SK-N-SH treated with all-trans-retinoic acid at 6 μM for 48 hours (cell line): ENCODE results near the gene AHR.
A peak's percentile ranks its signal among the peaks of the same experiment; 100 is the strongest.

Experiments used
- ATAC-seq: fragments of 200-7000 bp; cut with Tn5 transposase; 3 replicates; pipeline ENCODE4 v1.9.1; 2020; ENCODE audit warnings: mild to moderate bottlenecking, moderate library complexity
- ARNTL ChIP-seq: fragments of 450-650 bp; formaldehyde crosslinking; IDR thresholded peaks from 2 replicates; pipeline ENCODE4 v1.5.0; 2020; ENCODE audit warnings: low read depth, mild to moderate bottlenecking, moderate library complexity, borderline replicate concordance
- BACH2 ChIP-seq: fragments of 250-450 bp; sonication (Bioruptor Pico); IDR thresholded peaks from 2 replicates; pipeline ENCODE4 v1.9.0; 2021; ENCODE audit warnings: mild to moderate bottlenecking, borderline replicate concordance
- CSDC2 ChIP-seq: fragments of 250-450 bp; sonication (Bioruptor Pico); IDR thresholded peaks from 2 replicates; pipeline ENCODE4 v1.5.0; 2020; ENCODE audit warnings: mild to moderate bottlenecking, moderate library complexity
- ESRRG ChIP-seq: fragments of 250-450 bp; sonication (Bioruptor Pico); IDR thresholded peaks from 2 replicates; pipeline ENCODE4 v1.6.1; 2021; ENCODE audit warnings: mild to moderate bottlenecking
- GLIS3 ChIP-seq: fragments of 250-450 bp; sonication (Bioruptor Pico); IDR thresholded peaks from 2 replicates; pipeline ENCODE4 v1.5.0; 2020; ENCODE audit warnings: mild to moderate bottlenecking, moderate library complexity
- ISL1 ChIP-seq: fragments of 250-450 bp; sonication (Bioruptor Pico); IDR thresholded peaks from 2 replicates; pipeline ENCODE4 v2.1.2; 2022; ENCODE audit warnings: mild to moderate bottlenecking, moderate library complexity
- OSR1 ChIP-seq: fragments of 250-450 bp; sonication (Bioruptor Pico); IDR thresholded peaks from 2 replicates; pipeline ENCODE4 v1.8.0; 2022; ENCODE audit warnings: moderate library complexity, mild to moderate bottlenecking, inconsistent platforms
- PPARA ChIP-seq: fragments of 250-450 bp; sonication (Bioruptor Pico); IDR thresholded peaks from 2 replicates; pipeline ENCODE4 v1.5.0; 2020; ENCODE audit warnings: mild to moderate bottlenecking, borderline replicate concordance
- RARB ChIP-seq: fragments of 250-450 bp; sonication (Bioruptor Pico); IDR thresholded peaks from 2 replicates; pipeline ENCODE4 v1.8.0; 2021; ENCODE audit warnings: mild to moderate bottlenecking, moderate library complexity
- SNAI2 ChIP-seq: fragments of 250-450 bp; sonication (Bioruptor Pico); IDR thresholded peaks from 2 replicates; pipeline ENCODE4 v1.5.0; 2020; ENCODE audit warnings: mild to moderate bottlenecking, moderate library complexity
- TCF4 ChIP-seq: fragments of 250-450 bp; sonication (Bioruptor Pico); IDR thresholded peaks from 2 replicates; pipeline ENCODE4 v1.8.0; 2021; ENCODE audit warnings: mild to moderate bottlenecking, moderate library complexity, borderline replicate concordance
- TOX ChIP-seq: fragments of 250-450 bp; sonication (Bioruptor Pico); IDR thresholded peaks from 2 replicates; pipeline ENCODE4 v1.8.0; 2021; ENCODE audit warnings: mild to moderate bottlenecking, moderate library complexity, borderline replicate concordance
- ZC3H10 ChIP-seq: fragments of 250-450 bp; sonication (Bioruptor Pico); IDR thresholded peaks from 2 replicates; pipeline ENCODE4 v1.5.1; 2021; ENCODE audit warnings: mild to moderate bottlenecking, moderate library complexity
- ZFP3 ChIP-seq: fragments of 250-450 bp; sonication (Bioruptor Pico); IDR thresholded peaks from 2 replicates; pipeline ENCODE4 v1.5.0; 2020; ENCODE audit warnings: mild to moderate bottlenecking, moderate library complexity
- ZFP30 ChIP-seq: fragments of 450-650 bp; formaldehyde crosslinking; IDR thresholded peaks from 2 replicates; pipeline ENCODE4 v1.5.0; 2022; ENCODE audit warnings: mild to moderate bottlenecking, moderate library complexity
- ZNF565 ChIP-seq: fragments of 450-650 bp; formaldehyde crosslinking; conservative IDR thresholded peaks from 2 replicates; pipeline ENCODE4 v1.5.0; 2020; ENCODE audit warnings: low read depth, mild to moderate bottlenecking, moderate library complexity
- ZNF70 ChIP-seq: fragments of 450-650 bp; formaldehyde crosslinking; IDR thresholded peaks from 2 replicates; pipeline ENCODE4 v1.5.0; 2020; ENCODE audit warnings: mild to moderate bottlenecking, moderate library complexity
- ZNF8 ChIP-seq: fragments of 450-650 bp; formaldehyde crosslinking; IDR thresholded peaks from 2 replicates; pipeline ENCODE4 v1.5.0; 2020; ENCODE audit warnings: mild to moderate bottlenecking, moderate library complexity
- TF ChIP-seq, protein P1 (sequence below): fragments of 250-450 bp; sonication (Bioruptor Pico); IDR thresholded peaks from 2 replicates; pipeline ENCODE4 v1.5.1; 2020; ENCODE audit warnings: low read depth, mild to moderate bottlenecking, moderate library complexity
- TF ChIP-seq, protein P2 (sequence below): fragments of 250-450 bp; sonication (Bioruptor Pico); IDR thresholded peaks from 2 replicates; pipeline ENCODE4 v1.5.1; 2021; ENCODE audit warnings: mild to moderate bottlenecking, moderate library complexity
- TF ChIP-seq, protein P3 (sequence below): fragments of 250-450 bp; sonication (Bioruptor Pico); IDR thresholded peaks from 2 replicates; pipeline ENCODE4 v1.5.0; 2020; ENCODE audit warnings: mild to moderate bottlenecking, moderate library complexity

Gene AHR

DNA sequence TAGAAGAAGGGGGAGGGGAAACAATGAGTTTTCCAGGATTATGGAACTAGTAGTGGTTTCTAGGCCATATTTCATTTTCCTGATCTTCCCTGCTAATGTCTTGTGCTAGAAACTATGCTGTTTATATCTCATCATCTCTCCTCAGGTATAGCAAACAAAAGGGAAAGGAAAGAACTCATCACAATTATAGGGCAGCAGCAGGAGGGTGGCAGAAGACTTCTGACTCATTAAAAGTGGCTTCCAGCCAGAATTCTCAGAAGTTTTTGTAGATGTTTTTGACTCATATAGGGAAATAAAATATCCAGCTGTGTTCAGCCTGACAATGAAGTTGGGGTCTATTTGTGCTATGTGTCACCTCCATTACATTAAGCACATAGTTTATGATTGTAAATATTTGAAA is 6.5 kb downstream of the AHR start:
- ATAC-seq = peak; percentile 40; the same call in 1 of the 3 replicates

DNA sequence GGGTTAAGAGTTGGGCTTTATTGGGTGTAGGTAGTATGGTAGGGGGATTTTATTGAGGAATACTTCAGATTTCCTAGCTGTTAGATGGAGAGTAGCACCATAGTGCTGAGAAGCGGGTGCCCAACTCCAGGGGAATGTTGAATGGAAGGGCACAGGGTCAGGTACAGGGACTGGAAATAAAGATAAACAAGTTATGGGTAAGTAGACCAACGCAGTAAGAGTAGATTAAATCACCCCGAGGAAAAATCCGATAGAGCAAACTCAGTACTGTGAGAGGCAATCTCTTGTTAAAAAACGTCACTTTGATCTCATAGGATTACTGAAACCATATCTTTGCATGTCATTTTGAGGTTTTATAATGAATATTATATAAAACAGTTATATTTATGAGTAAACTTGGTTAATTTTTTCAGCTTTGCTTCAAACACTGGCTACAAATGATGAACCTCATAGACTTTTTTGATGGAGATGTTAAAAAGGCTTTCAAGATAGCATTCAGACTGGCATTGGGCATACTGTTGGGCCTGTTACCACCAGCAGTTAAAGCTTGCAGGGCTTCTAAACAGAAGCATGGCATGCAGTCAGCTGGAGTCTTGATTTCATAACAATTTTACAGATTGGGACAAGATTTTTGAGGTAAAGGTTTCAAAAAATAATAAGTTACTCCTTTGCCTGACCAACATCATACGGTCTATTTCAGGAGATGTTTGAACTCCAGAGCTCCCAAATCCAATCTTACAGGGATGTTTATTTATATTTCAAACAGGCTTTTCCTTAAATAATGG is 7.1 kb downstream of the AHR start:
- no peak for TF ChIP-seq TOX (CRISPR knock-in tag)
- no peak for TF ChIP-seq ZFP30 (CRISPR knock-in tag)
- TF ChIP-seq CSDC2 (CRISPR knock-in tag) = no peak
- no peak for TF ChIP-seq ZFP3 (CRISPR knock-in tag)
- TF ChIP-seq OSR1 (CRISPR knock-in tag) = no peak
- TF ChIP-seq SNAI2 = no peak
- TF ChIP-seq ZNF70 = no peak
- no peak for TF ChIP-seq TCF4
- no peak for TF ChIP-seq ZNF565 (CRISPR knock-in tag)
- no peak for ATAC-seq

More for the DNA sequence above, 6.5 kb downstream of the AHR start:
- TF ChIP-seq TCF4 = no peak
- TF ChIP-seq ZFP30 (CRISPR knock-in tag) = no peak
- no peak for TF ChIP-seq GLIS3
- TF ChIP-seq, protein P1, sequence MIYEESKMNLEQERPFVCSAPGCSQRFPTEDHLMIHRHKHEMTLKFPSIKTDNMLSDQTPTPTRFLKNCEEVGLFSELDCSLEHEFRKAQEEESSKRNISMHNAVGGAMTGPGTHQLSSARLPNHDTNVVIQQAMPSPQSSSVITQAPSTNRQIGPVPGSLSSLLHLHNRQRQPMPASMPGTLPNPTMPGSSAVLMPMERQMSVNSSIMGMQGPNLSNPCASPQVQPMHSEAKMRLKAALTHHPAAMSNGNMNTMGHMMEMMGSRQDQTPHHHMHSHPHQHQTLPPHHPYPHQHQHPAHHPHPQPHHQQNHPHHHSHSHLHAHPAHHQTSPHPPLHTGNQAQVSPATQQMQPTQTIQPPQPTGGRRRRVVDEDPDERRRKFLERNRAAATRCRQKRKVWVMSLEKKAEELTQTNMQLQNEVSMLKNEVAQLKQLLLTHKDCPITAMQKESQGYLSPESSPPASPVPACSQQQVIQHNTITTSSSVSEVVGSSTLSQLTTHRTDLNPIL (CRISPR knock-in tag) = no peak
- TF ChIP-seq, protein P2, sequence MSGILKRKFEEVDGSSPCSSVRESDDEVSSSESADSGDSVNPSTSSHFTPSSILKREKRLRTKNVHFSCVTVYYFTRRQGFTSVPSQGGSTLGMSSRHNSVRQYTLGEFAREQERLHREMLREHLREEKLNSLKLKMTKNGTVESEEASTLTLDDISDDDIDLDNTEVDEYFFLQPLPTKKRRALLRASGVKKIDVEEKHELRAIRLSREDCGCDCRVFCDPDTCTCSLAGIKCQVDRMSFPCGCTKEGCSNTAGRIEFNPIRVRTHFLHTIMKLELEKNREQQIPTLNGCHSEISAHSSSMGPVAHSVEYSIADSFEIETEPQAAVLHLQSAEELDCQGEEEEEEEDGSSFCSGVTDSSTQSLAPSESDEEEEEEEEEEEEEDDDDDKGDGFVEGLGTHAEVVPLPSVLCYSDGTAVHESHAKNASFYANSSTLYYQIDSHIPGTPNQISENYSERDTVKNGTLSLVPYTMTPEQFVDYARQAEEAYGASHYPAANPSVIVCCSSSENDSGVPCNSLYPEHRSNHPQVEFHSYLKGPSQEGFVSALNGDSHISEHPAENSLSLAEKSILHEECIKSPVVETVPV (CRISPR knock-in tag) = no peak
- TF ChIP-seq, protein P3, sequence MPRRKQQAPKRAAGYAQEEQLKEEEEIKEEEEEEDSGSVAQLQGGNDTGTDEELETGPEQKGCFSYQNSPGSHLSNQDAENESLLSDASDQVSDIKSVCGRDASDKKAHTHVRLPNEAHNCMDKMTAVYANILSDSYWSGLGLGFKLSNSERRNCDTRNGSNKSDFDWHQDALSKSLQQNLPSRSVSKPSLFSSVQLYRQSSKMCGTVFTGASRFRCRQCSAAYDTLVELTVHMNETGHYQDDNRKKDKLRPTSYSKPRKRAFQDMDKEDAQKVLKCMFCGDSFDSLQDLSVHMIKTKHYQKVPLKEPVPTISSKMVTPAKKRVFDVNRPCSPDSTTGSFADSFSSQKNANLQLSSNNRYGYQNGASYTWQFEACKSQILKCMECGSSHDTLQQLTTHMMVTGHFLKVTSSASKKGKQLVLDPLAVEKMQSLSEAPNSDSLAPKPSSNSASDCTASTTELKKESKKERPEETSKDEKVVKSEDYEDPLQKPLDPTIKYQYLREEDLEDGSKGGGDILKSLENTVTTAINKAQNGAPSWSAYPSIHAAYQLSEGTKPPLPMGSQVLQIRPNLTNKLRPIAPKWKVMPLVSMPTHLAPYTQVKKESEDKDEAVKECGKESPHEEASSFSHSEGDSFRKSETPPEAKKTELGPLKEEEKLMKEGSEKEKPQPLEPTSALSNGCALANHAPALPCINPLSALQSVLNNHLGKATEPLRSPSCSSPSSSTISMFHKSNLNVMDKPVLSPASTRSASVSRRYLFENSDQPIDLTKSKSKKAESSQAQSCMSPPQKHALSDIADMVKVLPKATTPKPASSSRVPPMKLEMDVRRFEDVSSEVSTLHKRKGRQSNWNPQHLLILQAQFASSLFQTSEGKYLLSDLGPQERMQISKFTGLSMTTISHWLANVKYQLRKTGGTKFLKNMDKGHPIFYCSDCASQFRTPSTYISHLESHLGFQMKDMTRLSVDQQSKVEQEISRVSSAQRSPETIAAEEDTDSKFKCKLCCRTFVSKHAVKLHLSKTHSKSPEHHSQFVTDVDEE (CRISPR knock-in tag) = no peak
- TF ChIP-seq RARB (CRISPR knock-in tag) = no peak
- TF ChIP-seq ESRRG (CRISPR knock-in tag) = no peak
- no peak for TF ChIP-seq SNAI2
- no peak for TF ChIP-seq TOX (CRISPR knock-in tag)
- TF ChIP-seq ZFP3 (CRISPR knock-in tag) = no peak
- TF ChIP-seq ZC3H10 = no peak
- TF ChIP-seq ARNTL (CRISPR knock-in tag) = no peak

DNA sequence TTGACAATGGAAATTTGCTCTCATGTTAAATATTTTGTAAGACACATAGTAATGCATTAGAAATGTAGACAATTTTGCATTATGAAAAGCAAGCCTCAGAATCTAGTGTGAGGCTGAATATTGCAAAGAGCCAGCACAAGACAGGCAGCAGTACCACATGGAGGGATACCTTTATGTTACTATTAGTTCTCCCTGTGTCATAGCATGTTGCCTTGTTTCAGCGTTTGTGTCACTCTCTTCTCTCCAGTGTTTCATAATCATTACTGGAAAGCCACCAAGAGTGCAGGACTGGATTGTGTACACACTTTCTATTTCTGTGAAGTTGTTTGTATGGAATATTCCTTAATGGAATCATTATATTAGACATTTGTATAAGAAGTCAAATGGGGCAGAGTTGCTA is 8.5 kb downstream of the AHR start:
- no peak for ATAC-seq
- TF ChIP-seq OSR1 (CRISPR knock-in tag) (no peak), BACH2 (CRISPR knock-in tag) (no peak), CSDC2 (CRISPR knock-in tag) (no peak), ISL1 (CRISPR knock-in tag) (no peak), ZNF565 (CRISPR knock-in tag) (no peak), RARB (CRISPR knock-in tag) (no peak), PPARA (CRISPR knock-in tag) (no peak), ZNF8 (no peak), TCF4 (no peak), GLIS3 (no peak), SNAI2 (no peak), ZNF70 (no peak), ZC3H10 (no peak), TOX (CRISPR knock-in tag) (no peak)
- TF ChIP-seq, protein P1 (CRISPR knock-in tag) = no peak
- TF ChIP-seq, protein P2 (CRISPR knock-in tag) = no peak
